KMS-11 (cell line): Measurements from ENCODE around the gene USP34.

Experiments
- H2AFZ ChIP-seq: fragments of 200-600 bp; sonication (generic); 2 replicates; pipeline ENCODE4 v1.6.1; 2016; ENCODE audit warnings: antibody characterized with exemption, mixed run types, low read depth
- H3K27ac ChIP-seq: fragments of 200-600 bp; sonication (generic); 2 replicates; pipeline ENCODE4 v1.6.1; 2016; ENCODE audit warnings: mild to moderate bottlenecking, mixed run types
- H3K27me3 ChIP-seq: fragments of 200-600 bp; sonication (generic); 2 replicates; pipeline ENCODE4 v1.6.1; 2017; ENCODE audit warnings: mild to moderate bottlenecking, low read depth, mixed run types, moderate library complexity; ENCODE audit not compliant: insufficient read depth
- H3K36me3 ChIP-seq: fragments of 200-600 bp; sonication (generic); 2 replicates; pipeline ENCODE4 v1.6.1; 2017; ENCODE audit warnings: mild to moderate bottlenecking, mixed run types; ENCODE audit not compliant: insufficient read depth
- H3K4me1 ChIP-seq: fragments of 200-600 bp; sonication (generic); 2 replicates; pipeline ENCODE4 v1.6.1; 2016; ENCODE audit warnings: mild to moderate bottlenecking, low read depth, mixed run types; ENCODE audit not compliant: poor library complexity, severe bottlenecking
- H3K4me2 ChIP-seq: fragments of 200-600 bp; sonication (generic); 2 replicates; pipeline ENCODE4 v1.7.0; 2016; ENCODE audit warnings: mild to moderate bottlenecking, mixed run types
- H3K4me3 ChIP-seq: fragments of 200-600 bp; sonication (generic); IDR thresholded peaks from 2 replicates; pipeline ENCODE4 v1.6.1; 2017; ENCODE audit warnings: low read depth, low read length, mixed read lengths; ENCODE audit not compliant: insufficient read depth
- H3K79me2 ChIP-seq: fragments of 200-600 bp; sonication (generic); 2 replicates; pipeline ENCODE4 v1.6.1; 2016; ENCODE audit warnings: low read depth, mixed run types; ENCODE audit not compliant: insufficient read depth
- H3K9ac ChIP-seq: fragments of 200-600 bp; sonication (generic); 2 replicates; pipeline ENCODE4 v1.6.1; 2016; ENCODE audit warnings: mild to moderate bottlenecking, mixed run types
- H4K20me1 ChIP-seq: fragments of 200-600 bp; sonication (generic); 2 replicates; pipeline ENCODE4 v1.6.1; 2016; ENCODE audit warnings: mild to moderate bottlenecking, mixed run types; ENCODE audit not compliant: insufficient read depth
- TF ChIP-seq, protein P1 (sequence below): fragments of 200-600 bp; sonication (generic); conservative IDR thresholded peaks from 2 replicates; pipeline ENCODE4 v1.6.1; 2017; ENCODE audit warnings: low read depth, mild to moderate bottlenecking, antibody characterized with exemption, low read length, moderate library complexity, mixed read lengths

The USP34 gene

DNA sequence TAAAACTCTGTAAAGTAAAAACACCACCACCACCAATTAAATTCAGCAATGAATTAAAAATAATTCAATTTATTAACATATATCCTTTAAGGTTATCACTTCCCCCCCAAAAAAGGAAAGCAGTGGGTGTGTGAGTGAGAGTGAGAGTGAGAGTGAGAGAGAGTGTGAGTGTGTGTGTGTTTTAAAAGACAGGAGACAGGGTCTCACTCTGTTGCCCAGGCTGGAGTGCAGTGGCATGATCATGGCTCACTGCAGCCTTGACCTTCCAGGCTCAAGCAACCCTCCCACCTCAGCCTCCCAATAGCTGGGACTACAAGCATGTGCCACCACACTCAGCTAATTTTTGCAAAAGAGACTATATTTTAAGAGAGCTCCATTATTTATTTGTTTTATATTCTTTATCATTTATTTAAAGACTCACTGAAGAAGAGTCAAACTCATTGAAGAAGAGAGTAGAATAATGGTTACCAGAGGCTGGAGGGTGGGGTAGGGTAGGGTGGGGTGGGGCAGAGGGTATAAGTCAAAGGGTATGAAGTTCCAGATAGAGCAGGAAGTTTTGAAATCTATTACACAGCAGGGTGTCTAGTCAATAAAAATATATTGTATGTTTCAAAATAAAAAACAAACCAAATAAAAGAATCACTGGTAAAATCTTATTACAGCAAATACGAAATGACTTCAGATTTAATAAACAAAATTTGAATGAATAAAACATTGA, 187.3 kb downstream of the USP34 start:
- no peaks in the 10 kb centered on the region for H4K20me1 ChIP-seq
- H3K4me3 ChIP-seq, result no peak overlapping the region
- H3K36me3 ChIP-seq, result no peaks in the 10 kb centered on the region
- no peaks in the 10 kb centered on the region for H3K79me2 ChIP-seq
- peaks cover 6% of the 10 kb centered on the region for H3K4me1 ChIP-seq
- H3K27me3 ChIP-seq, result no peaks in the 10 kb centered on the region
- no peak overlapping the region for H2AFZ ChIP-seq
- no peak overlapping the region for H3K9ac ChIP-seq
- H3K4me2 ChIP-seq, result no peak overlapping the region
- TF ChIP-seq, protein P1, sequence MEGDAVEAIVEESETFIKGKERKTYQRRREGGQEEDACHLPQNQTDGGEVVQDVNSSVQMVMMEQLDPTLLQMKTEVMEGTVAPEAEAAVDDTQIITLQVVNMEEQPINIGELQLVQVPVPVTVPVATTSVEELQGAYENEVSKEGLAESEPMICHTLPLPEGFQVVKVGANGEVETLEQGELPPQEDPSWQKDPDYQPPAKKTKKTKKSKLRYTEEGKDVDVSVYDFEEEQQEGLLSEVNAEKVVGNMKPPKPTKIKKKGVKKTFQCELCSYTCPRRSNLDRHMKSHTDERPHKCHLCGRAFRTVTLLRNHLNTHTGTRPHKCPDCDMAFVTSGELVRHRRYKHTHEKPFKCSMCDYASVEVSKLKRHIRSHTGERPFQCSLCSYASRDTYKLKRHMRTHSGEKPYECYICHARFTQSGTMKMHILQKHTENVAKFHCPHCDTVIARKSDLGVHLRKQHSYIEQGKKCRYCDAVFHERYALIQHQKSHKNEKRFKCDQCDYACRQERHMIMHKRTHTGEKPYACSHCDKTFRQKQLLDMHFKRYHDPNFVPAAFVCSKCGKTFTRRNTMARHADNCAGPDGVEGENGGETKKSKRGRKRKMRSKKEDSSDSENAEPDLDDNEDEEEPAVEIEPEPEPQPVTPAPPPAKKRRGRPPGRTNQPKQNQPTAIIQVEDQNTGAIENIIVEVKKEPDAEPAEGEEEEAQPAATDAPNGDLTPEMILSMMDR, result no peak
- no peak overlapping the region for H3K27ac ChIP-seq

DNA sequence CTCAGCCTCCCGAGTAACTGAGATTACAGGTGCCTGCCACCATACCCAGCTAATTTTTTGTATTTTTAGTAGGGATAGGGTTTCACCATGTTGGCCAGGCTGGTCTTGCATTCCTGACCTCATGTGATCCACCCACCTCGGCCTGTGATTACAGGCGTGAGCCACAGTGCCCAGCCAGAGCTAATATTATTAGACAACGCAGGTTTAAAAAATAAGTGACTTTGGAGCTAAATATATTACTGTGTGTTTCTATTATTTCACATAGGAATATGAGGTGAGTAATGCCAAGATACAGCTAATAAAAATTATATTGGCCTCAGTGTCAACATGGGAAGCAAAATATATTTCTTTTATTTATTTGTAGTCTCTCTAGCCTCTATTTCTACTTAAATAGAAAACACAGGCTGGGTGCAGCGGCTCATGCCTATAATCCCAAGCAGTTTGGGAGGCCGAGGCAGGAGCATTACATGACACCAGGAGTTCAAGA, 188.7 kb downstream of the USP34 start:
- TF ChIP-seq, protein P1, result no peak
- H3K36me3 ChIP-seq, result no peaks in the 10 kb centered on the region
- H3K27ac ChIP-seq, result no peak overlapping the region

DNA sequence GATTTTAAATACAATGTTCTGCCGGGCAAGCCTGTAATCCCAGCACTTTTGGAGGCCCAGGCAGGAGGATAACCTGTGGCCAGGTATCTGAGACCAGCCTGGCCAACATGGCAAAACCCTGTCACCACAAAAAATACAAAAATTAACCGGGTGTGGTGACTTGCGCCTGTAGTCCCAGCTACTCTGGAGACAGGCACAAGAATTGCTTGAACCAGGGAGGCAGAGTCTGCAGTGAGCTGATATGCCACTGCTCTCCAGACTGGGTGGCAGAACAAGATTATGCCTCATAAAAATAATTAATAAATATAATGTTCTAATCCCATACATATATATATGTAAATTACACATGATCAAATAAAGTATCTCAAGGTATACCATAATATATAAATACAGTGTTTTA, 189.6 kb downstream of the USP34 start:
- H3K36me3 ChIP-seq, result no peaks in the 10 kb centered on the region
- no peaks in the 10 kb centered on the region for H3K4me1 ChIP-seq
- H4K20me1 ChIP-seq, result no peaks in the 10 kb centered on the region
- no peaks in the 10 kb centered on the region for H3K27me3 ChIP-seq
- no peak overlapping the region for H2AFZ ChIP-seq
- H3K4me3 ChIP-seq, result no peak overlapping the region
- no peak overlapping the region for H3K27ac ChIP-seq
- TF ChIP-seq, protein P1, result no peak
- H3K79me2 ChIP-seq, result no peaks in the 10 kb centered on the region
- no peak overlapping the region for H3K4me2 ChIP-seq
- no peak overlapping the region for H3K9ac ChIP-seq

More for the DNA sequence above, 188.7 kb downstream of the USP34 start:
- no peaks in the 10 kb centered on the region for H3K79me2 ChIP-seq
- H3K4me2 ChIP-seq, result no peak overlapping the region
- no peak overlapping the region for H3K9ac ChIP-seq
- H4K20me1 ChIP-seq, result no peaks in the 10 kb centered on the region
- H3K4me1 ChIP-seq, result no peaks in the 10 kb centered on the region
- H3K27me3 ChIP-seq, result no peaks in the 10 kb centered on the region
- H3K4me3 ChIP-seq, result no peak overlapping the region
- H2AFZ ChIP-seq, result no peak overlapping the region

DNA sequence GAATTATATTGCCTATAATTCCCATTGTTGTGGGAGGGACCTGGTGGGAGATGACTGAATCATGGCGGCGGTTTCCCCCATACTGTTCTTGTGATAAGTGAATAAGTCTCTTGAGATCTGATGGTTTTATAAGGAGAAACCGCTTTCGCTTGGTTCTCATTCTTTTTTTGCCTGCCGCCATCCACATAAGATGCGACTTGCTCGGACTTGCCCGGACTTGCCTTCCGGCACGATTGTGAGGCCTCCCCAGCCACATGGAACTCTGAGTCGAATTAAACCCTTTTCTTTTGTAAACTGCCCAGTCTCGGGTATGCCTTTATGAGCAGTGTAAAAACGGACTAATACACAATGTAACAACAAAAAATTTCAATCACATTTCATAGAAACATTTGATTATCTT, 193.1 kb downstream of the USP34 start:
- TF ChIP-seq, protein P1, result no peak
- Histone ChIP-seq H3K36me3 (no peaks in the 10 kb centered on the region), H4K20me1 (no peaks in the 10 kb centered on the region), H3K79me2 (no peaks in the 10 kb centered on the region), H3K9ac (no peak overlapping the region), H3K27ac (no peak overlapping the region), H3K4me2 (no peak overlapping the region), H3K4me3 (no peak overlapping the region), H2AFZ (no peak overlapping the region), H3K27me3 (no peaks in the 10 kb centered on the region), H3K4me1 (peaks cover 10% of the 10 kb centered on the region)
